Fibroblast of lung (primary cell): ENCODE measurements around the gene PASD1.

Experiments
- CTCF ChIP-seq, 2 donors: IDR thresholded peaks in 1 of 2; conservative IDR thresholded peaks in 1 of 2; 1 replicate in 1 of 2; 2 replicates in 1 of 2; pipeline ENCODE4 v1.5.1; 2011 to 2012; ENCODE audit warnings: low read length in 2 of 2, control low read depth in 1 of 2, inconsistent platforms in 1 of 2, low read depth in 1 of 2, mild to moderate bottlenecking in 1 of 2
- EZH2 ChIP-seq: IDR thresholded peaks from 2 replicates; pipeline ENCODE4 v1.5.1; 2012; ENCODE audit warnings: low read length, control low read depth, mild to moderate bottlenecking; ENCODE audit errors: missing control alignments

GRCh38 chrX:151517421-151517820, 46.1 kb upstream of the PASD1 start:
- TF ChIP-seq EZH2, result no peak
- TF ChIP-seq CTCF (conservative IDR thresholded peaks at IDR 0.05 in 1 of 2, IDR thresholded peaks at IDR 0.05 in 1 of 2; ENCODE audit: low read depth in 1 of 2, low read length in 2 of 2), result no peak
